Fibroblast of villous mesenchyme (primary cell): Measurements from ENCODE around the gene IL10RA. TPM values are rescaled to one million over a fixed set of nuclear protein-coding genes. Genes with fewer than 3 reads are reported as not detected.
"Not testable (repeated sequence)": the region's sequence is repeated elsewhere in the genome, so short reads cannot be mapped to it uniquely, and the experiment has no call there.

ENCODE experiments used
- DNase-seq: peaks from one replicate; pipeline ENCODE4 v3.0.0-alpha.2; 2010; ENCODE audit warnings: low read depth
- H3K4me3 ChIP-seq: 2 replicates; pipeline ENCODE4 v1.5.1; 2011; ENCODE audit warnings: low read depth, mild to moderate bottlenecking, low read length
- CTCF ChIP-seq: IDR thresholded peaks from 2 replicates; pipeline ENCODE4 v1.5.1; 2012; ENCODE audit warnings: low read depth, mild to moderate bottlenecking, low read length; ENCODE audit not compliant: insufficient read depth
- total RNA-seq: library from RNA; depleted of rRNA; stranded (reverse); fragments of >200 nt; gene quantifications from 2 replicates; pipeline ENCODE4 v1.2.3, GENCODE V29; 2012

Gene IL10RA
- total RNA-seq, 1 donor: not detected

- no peak for DNase-seq
- H3K4me3 ChIP-seq: no peak overlapping the region
- TF ChIP-seq CTCF: no peak
Observed at GRCh38 chr11:117973503-117973860, 12.7 kb upstream of the IL10RA start.

GRCh38 chr11:117976445-117976844 lies 9.7 kb upstream of the IL10RA start:
- DNase-seq: no peak
- no peak for TF ChIP-seq CTCF
- H3K4me3 ChIP-seq: no peak overlapping the region

GRCh38 chr11:117977029-117977428 lies 9.2 kb upstream of the IL10RA start:
- H3K4me3 ChIP-seq: no peak overlapping the region
- TF ChIP-seq CTCF: no peak
- no peak for DNase-seq

- not testable (repeated sequence) for DNase-seq
Observed at GRCh38 chr11:117977612-117978264, 8.5 kb upstream of the IL10RA start.

GRCh38 chr11:117978291-117978910 lies 7.8 kb upstream of the IL10RA start:
- not testable (repeated sequence) for H3K4me3 ChIP-seq, DNase-seq

More at GRCh38 chr11:117977612-117978264, 8.5 kb upstream of the IL10RA start:
- not testable (repeated sequence) for H3K4me3 ChIP-seq

- H3K4me3 ChIP-seq: no peak overlapping the region
- no peak for TF ChIP-seq CTCF
- no peak for DNase-seq
Observed at GRCh38 chr11:117978991-117979390, 7.2 kb upstream of the IL10RA start.

GRCh38 chr11:117979481-117980211 lies 6.5 kb upstream of the IL10RA start:
- no peak overlapping the region for H3K4me3 ChIP-seq
- TF ChIP-seq CTCF: no peak
- no peak for DNase-seq

GRCh38 chr11:117980280-117980679 lies 5.9 kb upstream of the IL10RA start:
- no peak overlapping the region for H3K4me3 ChIP-seq
- no peak for TF ChIP-seq CTCF
- no peak for DNase-seq
